Panc1 (cell line): ENCODE measurements around the gene ABCC12. TPM values are rescaled to one million over a fixed set of nuclear protein-coding genes. Genes with fewer than 3 reads are reported as not detected.

Experiments
- ATAC-seq: fragments of 200-7000 bp; cut with Tn5 transposase; 2 replicates; pipeline ENCODE4 v1.9.1; 2020; ENCODE audit warnings: mild to moderate bottlenecking, moderate library complexity
- BruUV-seq: library from RNA; stranded (reverse); fragments of 400-500 nt; replicated peaks from 2 replicates; lab custom pipeline; 2021; lab: Mats Ljungman, UMichigan
- CTCF ChIA-PET: fragments of 300-600 bp; sonication (Branson Sonifier 250); formaldehyde crosslinking; loops from one replicate; lab custom pipeline; 2022; ENCODE audit warnings: antibody characterized with exemption; lab: Charles Lee
- POLR2A ChIA-PET: fragments of 300-600 bp; sonication (Branson Sonifier 250); formaldehyde crosslinking; loops from one replicate; lab custom pipeline; 2022; ENCODE audit warnings: antibody characterized with exemption; lab: Charles Lee
- DNase-seq: peaks from one replicate; pipeline ENCODE4 v3.0.0-alpha.2; 2010; ENCODE audit warnings: low read depth, low spot score
- H3K27ac ChIP-seq: 2 replicates; pipeline ENCODE4 v1.5.1; 2011; ENCODE audit warnings: mild to moderate bottlenecking, low read length, inconsistent platforms
- H3K27me3 ChIP-seq: fragments of 200-500 bp; sonication (Bioruptor generic); 2 replicates; pipeline ENCODE4 v1.6.0; 2014; ENCODE audit warnings: low read length, inconsistent platforms; ENCODE audit not compliant: control insufficient read depth, insufficient read depth
- H3K36me3 ChIP-seq: fragments of 200-500 bp; sonication (Bioruptor generic); 2 replicates; pipeline ENCODE4 v1.5.1; 2014; ENCODE audit warnings: inconsistent platforms, mild to moderate bottlenecking, low read length, moderate library complexity; ENCODE audit not compliant: control insufficient read depth, insufficient read depth
- H3K4me1 ChIP-seq: 2 replicates; pipeline ENCODE4 v1.5.1; 2011; ENCODE audit warnings: inconsistent platforms, mild to moderate bottlenecking, low read length, moderate library complexity; ENCODE audit not compliant: control insufficient read depth, insufficient read depth
- H3K4me3 ChIP-seq, 2 experiments: 2 replicates each; pipeline ENCODE4 v1.5.1; 2011 to 2012; ENCODE audit warnings: low read depth in 2 of 2, low read length in 2 of 2, mild to moderate bottlenecking in 2 of 2, inconsistent platforms in 1 of 2, moderate library complexity in 1 of 2
- H3K9me3 ChIP-seq: fragments of 200-500 bp; sonication (Bioruptor generic); 2 replicates; pipeline ENCODE4 v1.5.1; 2014; ENCODE audit warnings: low read depth, mild to moderate bottlenecking, inconsistent platforms, low read length, moderate library complexity; ENCODE audit not compliant: control insufficient read depth, insufficient read depth
- POLR2AphosphoS5 ChIP-seq: IDR thresholded peaks from 2 replicates; pipeline ENCODE4 v1.6.1; 2012; ENCODE audit warnings: mild to moderate bottlenecking, low read depth, low read length, moderate library complexity
- SIN3A ChIP-seq: IDR thresholded peaks from 2 replicates; pipeline ENCODE4 v1.6.1; 2012; ENCODE audit warnings: low read depth, mild to moderate bottlenecking, low read length, moderate library complexity, borderline replicate concordance; ENCODE audit not compliant: insufficient read depth
- TCF7L2 ChIP-seq: IDR thresholded peaks from 2 replicates; pipeline ENCODE4 v1.6.1; 2011; ENCODE audit warnings: mild to moderate bottlenecking, low read depth, low read length, inconsistent platforms
- in situ Hi-C: cut with HindIII; loops from 2 replicates; pipeline ENCODE4 v1.10.0; 2016; ENCODE audit warnings: low sequenced_read_pairs, low pct_unique_long_range_greater_than_20kb
- intact Hi-C: fragments of 100-400 bp; cut with micrococcal nuclease; formaldehyde crosslinking; loops from one replicate; pipeline ENCODE4 v1.10.0; 2022; ENCODE audit not compliant: unreplicated experiment
- total RNA-seq: library from RNA; stranded (reverse); gene quantifications from one replicate; pipeline ENCODE4 v1.2.1, GENCODE V29; 2021; ENCODE audit not compliant: unreplicated experiment
- TF ChIP-seq, protein P1 (sequence below), 2 experiments: IDR thresholded peaks; 2 replicates each; pipeline ENCODE4 v1.6.1; 2011 to 2012; ENCODE audit warnings: low read depth in 2 of 2, control low read depth in 1 of 2, low read length in 1 of 2, mild to moderate bottlenecking in 1 of 2, moderate library complexity in 1 of 2; ENCODE audit not compliant: insufficient read depth in 1 of 2
- TF ChIP-seq, protein P2 (sequence below): fragments of 450-650 bp; IDR thresholded peaks from 2 replicates; pipeline ENCODE4 v1.5.1; 2017; ENCODE audit warnings: mild to moderate bottlenecking

The ABCC12 gene
- total RNA-seq, 1 experiment from 2014 or later, result not detected

DNA sequence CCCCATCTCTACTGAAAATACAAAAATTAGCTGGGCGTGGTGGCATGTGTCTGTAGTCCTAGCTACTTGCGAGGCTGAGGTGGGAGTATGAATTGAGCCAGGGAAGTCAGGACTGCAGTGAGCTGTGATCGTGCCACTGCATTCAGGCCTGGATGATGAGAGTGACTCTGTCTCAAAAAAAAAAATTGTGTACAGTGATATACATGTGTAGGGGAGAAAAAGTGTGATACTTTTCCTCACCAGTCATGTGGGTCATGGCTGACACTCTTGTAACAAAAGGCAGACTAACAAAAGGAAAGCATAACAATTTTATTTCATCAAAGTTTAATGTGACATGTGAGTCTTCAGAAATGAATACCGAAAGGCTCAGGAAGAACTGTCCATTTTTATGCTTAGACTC, 2.0 kb upstream of the ABCC12 start:
- TF ChIP-seq TCF7L2 (no peak), POLR2AphosphoS5 (no peak), SIN3A (no peak)
- TF ChIP-seq, protein P1, sequence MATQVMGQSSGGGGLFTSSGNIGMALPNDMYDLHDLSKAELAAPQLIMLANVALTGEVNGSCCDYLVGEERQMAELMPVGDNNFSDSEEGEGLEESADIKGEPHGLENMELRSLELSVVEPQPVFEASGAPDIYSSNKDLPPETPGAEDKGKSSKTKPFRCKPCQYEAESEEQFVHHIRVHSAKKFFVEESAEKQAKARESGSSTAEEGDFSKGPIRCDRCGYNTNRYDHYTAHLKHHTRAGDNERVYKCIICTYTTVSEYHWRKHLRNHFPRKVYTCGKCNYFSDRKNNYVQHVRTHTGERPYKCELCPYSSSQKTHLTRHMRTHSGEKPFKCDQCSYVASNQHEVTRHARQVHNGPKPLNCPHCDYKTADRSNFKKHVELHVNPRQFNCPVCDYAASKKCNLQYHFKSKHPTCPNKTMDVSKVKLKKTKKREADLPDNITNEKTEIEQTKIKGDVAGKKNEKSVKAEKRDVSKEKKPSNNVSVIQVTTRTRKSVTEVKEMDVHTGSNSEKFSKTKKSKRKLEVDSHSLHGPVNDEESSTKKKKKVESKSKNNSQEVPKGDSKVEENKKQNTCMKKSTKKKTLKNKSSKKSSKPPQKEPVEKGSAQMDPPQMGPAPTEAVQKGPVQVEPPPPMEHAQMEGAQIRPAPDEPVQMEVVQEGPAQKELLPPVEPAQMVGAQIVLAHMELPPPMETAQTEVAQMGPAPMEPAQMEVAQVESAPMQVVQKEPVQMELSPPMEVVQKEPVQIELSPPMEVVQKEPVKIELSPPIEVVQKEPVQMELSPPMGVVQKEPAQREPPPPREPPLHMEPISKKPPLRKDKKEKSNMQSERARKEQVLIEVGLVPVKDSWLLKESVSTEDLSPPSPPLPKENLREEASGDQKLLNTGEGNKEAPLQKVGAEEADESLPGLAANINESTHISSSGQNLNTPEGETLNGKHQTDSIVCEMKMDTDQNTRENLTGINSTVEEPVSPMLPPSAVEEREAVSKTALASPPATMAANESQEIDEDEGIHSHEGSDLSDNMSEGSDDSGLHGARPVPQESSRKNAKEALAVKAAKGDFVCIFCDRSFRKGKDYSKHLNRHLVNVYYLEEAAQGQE (IDR thresholded peaks at IDR 0.05; ENCODE audit: insufficient read depth in 1 of 2, low read depth in 2 of 2, low read length in 1 of 2), result no peak
- TF ChIP-seq, protein P2, sequence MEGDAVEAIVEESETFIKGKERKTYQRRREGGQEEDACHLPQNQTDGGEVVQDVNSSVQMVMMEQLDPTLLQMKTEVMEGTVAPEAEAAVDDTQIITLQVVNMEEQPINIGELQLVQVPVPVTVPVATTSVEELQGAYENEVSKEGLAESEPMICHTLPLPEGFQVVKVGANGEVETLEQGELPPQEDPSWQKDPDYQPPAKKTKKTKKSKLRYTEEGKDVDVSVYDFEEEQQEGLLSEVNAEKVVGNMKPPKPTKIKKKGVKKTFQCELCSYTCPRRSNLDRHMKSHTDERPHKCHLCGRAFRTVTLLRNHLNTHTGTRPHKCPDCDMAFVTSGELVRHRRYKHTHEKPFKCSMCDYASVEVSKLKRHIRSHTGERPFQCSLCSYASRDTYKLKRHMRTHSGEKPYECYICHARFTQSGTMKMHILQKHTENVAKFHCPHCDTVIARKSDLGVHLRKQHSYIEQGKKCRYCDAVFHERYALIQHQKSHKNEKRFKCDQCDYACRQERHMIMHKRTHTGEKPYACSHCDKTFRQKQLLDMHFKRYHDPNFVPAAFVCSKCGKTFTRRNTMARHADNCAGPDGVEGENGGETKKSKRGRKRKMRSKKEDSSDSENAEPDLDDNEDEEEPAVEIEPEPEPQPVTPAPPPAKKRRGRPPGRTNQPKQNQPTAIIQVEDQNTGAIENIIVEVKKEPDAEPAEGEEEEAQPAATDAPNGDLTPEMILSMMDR, result no peak
- intact Hi-C loops, result loop anchor here (10.0 kb wide), 1 partner anchor 1113 kb away; no protein-coding TSS in a partner anchor
- Histone ChIP-seq H3K4me3 (no peak overlapping the region), H3K9me3 (no peaks in the 10 kb centered on the region), H3K27ac (peak overlapping the region; percentile 36; the same call in 1 of the 2 replicates), H3K27me3 (no peaks in the 10 kb centered on the region), H3K36me3 (no peaks in the 10 kb centered on the region), H3K4me1 (peaks cover 2% of the 10 kb centered on the region; the same call in 1 of the 2 replicates)
- ATAC-seq (no peak; the same call in 1 of the 2 replicates), DNase-seq (no peak)
- ChIA-PET POLR2A (no interaction called here), CTCF (no interaction called here)
- in situ Hi-C loops, result no loop called here
- no TSS peak for BruUV-seq

DNA sequence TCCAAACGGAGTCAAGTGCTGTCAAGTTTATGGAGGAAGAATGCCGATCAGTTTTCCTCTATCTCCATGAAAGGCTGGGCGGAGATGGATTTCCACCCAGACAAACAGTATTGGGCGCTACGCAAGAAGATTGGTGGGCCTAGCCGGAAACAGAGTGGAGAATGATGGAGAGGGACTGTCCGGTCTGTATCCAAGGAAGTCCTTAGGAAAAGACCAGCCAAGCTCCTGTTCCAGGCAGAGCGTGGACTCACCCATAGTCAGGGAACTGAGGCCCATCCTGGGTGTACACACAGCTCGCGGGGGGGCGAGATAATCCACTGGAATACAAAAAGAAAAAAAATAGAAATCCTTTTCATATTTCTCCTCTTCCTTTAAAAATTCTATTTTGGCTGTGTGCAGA, 1.5 kb upstream of the ABCC12 start:
- DNase-seq (no peak), ATAC-seq (no peak)
- Histone ChIP-seq H3K27me3 (no peaks in the 10 kb centered on the region), H3K4me1 (peaks cover 2% of the 10 kb centered on the region; the same call in 1 of the 2 replicates), H3K27ac (peak overlapping the region; percentile 61; the same call in 1 of the 2 replicates), H3K4me3 (no peak overlapping the region), H3K36me3 (no peaks in the 10 kb centered on the region), H3K9me3 (no peaks in the 10 kb centered on the region)
- CTCF ChIA-PET, result no interaction called here
- POLR2A ChIA-PET, result no interaction called here
- BruUV-seq, result no TSS peak
- no peak for TF ChIP-seq TCF7L2
- in situ Hi-C loops (no loop called here), intact Hi-C loops (loop anchor here (10.0 kb wide), 1 partner anchor 1113 kb away; no protein-coding TSS in a partner anchor)

DNA sequence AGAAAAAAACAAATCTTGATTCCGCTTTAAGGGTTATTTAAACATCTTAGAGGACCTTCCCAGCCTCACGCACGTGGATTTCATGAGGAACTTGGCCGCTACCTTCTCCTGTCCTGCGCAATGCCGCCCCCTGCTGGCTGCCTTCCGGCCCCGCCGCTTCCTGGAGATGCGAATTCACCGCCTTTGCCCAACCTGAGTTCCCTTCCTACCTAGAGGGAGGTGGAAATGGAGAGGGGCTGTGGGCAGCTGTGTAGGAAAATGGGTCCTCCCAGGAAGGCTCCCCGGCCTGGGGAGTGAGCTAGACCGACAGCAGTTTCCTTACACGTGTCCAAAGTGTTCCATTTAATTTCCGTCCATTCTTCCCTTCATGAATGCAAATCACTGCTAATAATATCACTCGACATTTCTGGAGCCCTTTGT, 1.0 kb upstream of the ABCC12 start:
- TF ChIP-seq POLR2AphosphoS5 (no peak), SIN3A (no peak)
- TF ChIP-seq, protein P1 (IDR thresholded peaks at IDR 0.05; ENCODE audit: insufficient read depth in 1 of 2, low read depth in 2 of 2, low read length in 1 of 2), result no peak
- TF ChIP-seq, protein P2, result peak; percentile 91
- no peak overlapping the region for H3K4me3 ChIP-seq
- H3K36me3 ChIP-seq, result no peaks in the 10 kb centered on the region
- no peak for DNase-seq
- in situ Hi-C loops (no loop called here), intact Hi-C loops (loop anchor here (10.0 kb wide), 1 partner anchor 1112 kb away; no protein-coding TSS in a partner anchor)
- H3K9me3 ChIP-seq, result no peaks in the 10 kb centered on the region
- ATAC-seq, result peak; percentile 84
- peak overlapping the region; percentile 61; the same call in 1 of the 2 replicates for H3K27ac ChIP-seq
- no peaks in the 10 kb centered on the region for H3K27me3 ChIP-seq
- no TSS peak for BruUV-seq
- CTCF ChIA-PET, result no interaction called here
- POLR2A ChIA-PET, result no interaction called here
- H3K4me1 ChIP-seq, result peaks cover 2% of the 10 kb centered on the region; the same call in 1 of the 2 replicates
